Left lobe of liver (tissue), 2 donors: ENCODE data around the gene ZFP36L2. TPM values are rescaled to one million over a fixed set of nuclear protein-coding genes. Genes with fewer than 3 reads are reported as not detected.

Source experiments
- ATAC-seq: fragments of 200-7000 bp; cut with Tn5 transposase; one replicate; pipeline ENCODE4 v1.9.1; 2020; ENCODE audit warnings: mild to moderate bottlenecking, moderate library complexity
- DNase-seq: peaks from one replicate; pipeline ENCODE4 v3.0.0-alpha.2; 2020; ENCODE audit warnings: low spot score
- total RNA-seq: library from RNA; stranded (reverse); gene quantifications from one replicate; pipeline ENCODE4 v1.2.1, GENCODE V29; 2021
- donor health status: DM: no; HTN: no; CAD: no; lungs with moderate emphysema.
- donor health status: DM: no; HTN: yes; CAD: no.

ZFP36L2 gene, protein sequence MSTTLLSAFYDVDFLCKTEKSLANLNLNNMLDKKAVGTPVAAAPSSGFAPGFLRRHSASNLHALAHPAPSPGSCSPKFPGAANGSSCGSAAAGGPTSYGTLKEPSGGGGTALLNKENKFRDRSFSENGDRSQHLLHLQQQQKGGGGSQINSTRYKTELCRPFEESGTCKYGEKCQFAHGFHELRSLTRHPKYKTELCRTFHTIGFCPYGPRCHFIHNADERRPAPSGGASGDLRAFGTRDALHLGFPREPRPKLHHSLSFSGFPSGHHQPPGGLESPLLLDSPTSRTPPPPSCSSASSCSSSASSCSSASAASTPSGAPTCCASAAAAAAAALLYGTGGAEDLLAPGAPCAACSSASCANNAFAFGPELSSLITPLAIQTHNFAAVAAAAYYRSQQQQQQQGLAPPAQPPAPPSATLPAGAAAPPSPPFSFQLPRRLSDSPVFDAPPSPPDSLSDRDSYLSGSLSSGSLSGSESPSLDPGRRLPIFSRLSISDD
- total RNA-seq, result 60.6 TPM

DNA sequence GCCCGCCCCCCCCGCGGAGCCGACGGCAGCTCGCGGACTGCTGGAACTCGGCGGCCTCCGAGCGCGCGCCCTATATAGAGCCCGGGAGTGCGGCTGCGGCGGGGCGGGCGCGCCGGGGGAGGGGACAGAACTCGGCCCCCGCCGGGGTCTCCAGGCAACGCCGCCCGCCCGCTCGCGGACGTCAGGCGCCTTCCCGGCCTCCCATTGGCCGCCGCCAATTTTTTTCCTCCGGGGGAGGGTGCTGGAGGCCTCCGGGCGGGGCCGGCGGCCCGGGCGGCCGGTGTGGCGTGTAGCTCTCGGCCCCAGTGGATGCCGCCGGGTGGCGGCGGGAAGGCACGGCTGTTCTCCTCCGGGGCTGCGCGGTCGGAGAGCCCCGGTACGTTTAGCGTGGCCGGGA, at the start of gene ZFP36L2:
ZFP36L2 (minus strand) TSS at position 49 of the 397 bp plus-strand sequence. CDS start 291 bp downstream, outside the sequence.
- ATAC-seq (peak; percentile 64), DNase-seq (peak; percentile 97)

DNA sequence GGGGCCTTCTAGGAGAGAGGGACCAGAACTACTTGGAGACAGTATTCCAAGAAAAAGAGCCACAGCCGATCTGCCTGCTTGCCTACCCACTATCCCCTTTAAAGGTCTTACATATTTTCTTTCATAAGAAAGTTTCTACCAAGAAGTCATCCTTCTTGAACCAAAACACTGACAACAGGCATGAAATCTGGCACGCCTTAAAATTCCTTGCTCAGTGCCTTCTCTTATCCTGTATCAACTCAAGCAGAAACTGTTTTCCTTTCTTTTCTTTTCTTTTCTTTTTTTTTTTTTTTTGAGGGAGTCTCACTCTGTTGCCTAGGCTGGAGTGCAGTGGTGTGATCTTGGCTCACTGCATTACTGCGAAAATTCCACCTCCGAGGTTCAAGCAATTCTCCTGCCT, 48.3 kb upstream of the ZFP36L2 start:
- DNase-seq (no peak), ATAC-seq (no peak)

DNA sequence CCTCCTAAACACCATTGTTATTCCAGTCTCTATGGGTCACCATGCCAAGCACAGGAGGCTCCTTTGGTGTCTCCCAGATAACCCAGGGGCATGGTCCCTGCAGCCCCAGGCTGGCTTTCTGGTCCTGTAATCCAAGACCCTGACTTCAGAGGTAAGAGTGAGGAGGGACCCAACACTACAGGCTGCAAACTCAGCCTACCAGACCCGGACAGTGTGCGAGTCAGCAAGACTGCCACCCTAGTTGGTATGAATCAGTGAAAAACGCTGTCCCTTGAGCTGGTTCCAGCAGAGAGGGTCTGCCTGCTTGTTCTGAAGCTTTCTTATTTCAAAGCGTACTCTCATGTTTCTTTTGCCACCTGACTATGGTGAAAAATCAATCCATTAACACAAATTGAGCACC, 47.6 kb upstream of the ZFP36L2 start:
- DNase-seq, result no peak
- ATAC-seq, result no peak

DNA sequence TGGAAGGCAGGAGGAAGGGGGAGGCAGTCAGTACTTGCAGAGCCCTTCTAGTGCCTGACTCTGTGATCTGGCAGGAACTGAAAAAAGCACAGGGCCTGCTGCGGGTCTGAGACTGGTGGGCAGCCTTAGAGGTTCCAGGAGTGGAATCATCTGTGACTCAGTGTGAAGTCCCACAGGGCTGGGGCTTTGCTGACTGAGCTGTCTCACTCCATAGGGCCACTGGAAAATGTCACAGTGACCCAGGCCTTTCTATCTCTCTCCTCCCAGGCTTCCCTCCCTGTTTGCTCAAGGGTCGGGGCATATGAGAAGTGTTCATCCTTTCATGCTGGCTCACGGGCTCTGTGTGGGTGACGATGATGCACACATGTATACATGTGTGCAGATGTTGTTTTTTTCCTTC, 47.1 kb upstream of the ZFP36L2 start:
- ATAC-seq (no peak), DNase-seq (no peak)

DNA sequence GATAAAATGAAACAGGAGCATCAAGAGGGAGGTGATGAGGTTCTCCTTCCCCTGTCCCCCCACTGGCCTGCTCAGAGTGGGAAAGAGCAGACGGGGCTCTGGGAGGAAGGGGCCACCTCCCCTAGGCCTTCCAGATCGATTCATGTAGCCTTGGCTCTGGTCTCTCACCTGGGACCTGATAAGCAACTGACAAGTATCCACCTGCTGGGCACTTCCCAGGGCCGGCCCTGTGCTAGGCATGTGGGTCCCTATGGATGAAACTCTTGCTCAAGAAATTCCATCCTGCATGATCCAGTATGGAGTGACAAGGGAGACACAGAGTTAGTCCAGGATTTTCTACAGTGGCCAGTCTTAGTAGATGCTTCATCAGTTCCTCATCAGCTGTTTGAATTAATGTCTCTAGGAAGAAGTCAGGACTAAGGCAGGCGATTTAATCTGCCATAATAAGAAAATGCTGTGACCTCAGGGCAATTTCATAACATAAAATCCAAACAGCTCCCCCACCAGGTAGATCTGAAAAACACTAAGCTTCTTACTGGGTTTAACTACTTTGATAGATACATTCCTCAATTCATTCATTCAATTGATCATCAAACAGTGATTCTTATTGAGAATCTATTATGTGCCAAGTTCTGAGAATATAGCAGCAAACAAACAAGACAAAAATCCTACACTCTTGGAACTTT, 44.7 kb upstream of the ZFP36L2 start:
- ATAC-seq (no peak), DNase-seq (no peak)

DNA sequence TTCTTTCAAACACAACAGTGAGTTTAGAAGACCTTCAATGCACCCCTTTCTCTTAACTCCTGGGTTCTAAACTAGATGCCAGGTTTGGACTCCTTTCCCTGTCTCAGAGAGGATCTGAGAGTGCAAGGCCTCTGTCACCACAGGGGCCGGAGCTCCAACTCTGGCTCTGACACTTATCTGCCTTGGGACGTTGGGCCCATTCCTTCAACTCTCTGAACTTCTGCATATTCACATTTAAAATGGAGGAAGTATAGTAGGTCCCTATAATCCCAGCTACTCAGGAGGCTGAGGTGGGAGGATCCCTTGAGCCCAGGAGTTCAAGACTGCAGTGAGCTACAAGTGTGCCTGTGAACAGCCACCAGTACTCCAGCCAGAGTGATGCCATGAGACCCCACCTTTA, 44.1 kb upstream of the ZFP36L2 start:
- DNase-seq, result no peak
- no peak for ATAC-seq

DNA sequence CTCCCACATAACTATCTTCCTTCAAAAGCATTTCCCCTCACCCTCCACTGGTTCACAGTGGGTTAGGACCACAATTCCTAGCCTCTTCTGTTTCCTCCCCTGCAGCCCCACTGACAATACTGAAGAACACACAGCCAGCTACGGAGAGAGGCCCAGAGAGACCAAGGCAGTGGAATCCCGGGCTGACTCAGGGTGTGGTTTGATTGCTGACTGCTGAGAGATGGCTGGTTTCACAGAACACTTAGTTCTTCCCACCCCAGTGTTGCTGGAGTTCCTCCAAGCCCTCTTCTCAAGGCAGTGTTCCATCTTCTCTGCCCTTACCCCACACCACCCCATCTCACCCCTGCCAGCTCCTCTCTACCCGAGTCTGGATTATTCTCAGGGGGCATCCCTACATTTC, 43.3 kb upstream of the ZFP36L2 start:
- no peak for DNase-seq
- peak; percentile 45 for ATAC-seq

DNA sequence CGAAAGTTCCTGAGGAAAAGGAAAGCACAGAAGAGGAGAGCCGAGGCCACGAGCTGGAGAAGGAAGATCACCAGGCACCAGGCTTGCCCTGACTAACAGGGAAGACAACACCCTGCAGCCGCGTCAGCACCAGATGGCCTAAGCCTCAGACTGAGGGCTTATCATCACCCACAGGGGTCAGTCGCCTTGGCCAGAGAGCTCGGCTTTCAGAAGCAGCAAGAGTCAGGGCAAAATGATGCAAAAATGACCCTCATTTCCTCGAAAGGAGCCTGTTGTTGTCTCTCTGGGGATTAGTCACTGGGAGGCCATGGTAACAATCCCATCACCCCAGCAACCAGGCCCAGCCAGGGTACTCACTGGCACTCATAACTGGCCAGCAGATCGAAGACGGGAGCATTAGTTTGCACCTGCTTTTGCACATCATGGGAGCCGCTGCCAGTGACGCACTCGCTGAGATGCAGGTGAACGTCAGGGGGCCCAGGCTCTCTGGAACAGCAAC, 42.7 kb upstream of the ZFP36L2 start:
- DNase-seq, result peak; percentile 60
- peak; percentile 79 for ATAC-seq

DNA sequence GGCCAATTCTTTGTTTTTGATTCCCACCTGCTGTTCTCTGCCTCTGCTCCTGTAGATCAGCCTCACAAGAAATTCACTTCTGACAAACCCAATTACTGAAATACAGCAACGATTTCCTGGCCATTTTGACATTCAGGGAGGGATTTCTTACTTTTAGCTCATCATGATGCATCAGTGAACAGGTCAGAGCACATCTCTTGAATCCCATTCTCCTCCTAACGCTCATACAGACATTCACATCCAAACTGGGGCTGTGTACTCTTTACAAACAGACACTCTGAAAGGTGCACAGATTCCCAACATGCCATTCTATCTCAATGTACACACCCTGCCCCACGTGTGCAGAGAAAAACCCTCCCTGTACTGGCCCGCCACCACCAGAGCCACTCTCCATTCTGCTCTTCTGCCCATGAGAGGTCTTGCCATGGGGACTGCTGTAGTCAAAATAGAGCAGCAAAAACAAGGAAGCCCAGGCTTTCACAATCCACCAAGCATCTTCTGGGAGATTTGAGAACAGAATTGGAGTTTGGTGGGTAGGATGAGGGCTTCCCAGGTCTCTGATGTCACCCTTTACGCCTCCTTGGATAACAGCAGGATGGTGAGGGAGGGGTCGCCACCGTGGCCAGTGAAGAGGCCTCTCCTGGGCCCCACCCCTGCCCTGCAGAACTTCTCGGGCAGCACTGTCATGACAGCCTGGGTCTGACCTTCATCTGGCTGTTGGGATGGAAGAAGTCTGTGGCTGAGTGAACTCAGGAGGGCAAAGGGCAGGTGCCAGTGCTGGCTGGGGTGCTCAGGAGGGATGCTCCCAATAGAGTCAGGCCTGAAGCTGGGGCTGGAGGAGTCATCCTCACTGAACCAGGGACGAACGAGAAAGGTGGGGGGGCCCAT, 41.9 kb upstream of the ZFP36L2 start:
- ATAC-seq (peak; percentile 11), DNase-seq (no peak)

DNA sequence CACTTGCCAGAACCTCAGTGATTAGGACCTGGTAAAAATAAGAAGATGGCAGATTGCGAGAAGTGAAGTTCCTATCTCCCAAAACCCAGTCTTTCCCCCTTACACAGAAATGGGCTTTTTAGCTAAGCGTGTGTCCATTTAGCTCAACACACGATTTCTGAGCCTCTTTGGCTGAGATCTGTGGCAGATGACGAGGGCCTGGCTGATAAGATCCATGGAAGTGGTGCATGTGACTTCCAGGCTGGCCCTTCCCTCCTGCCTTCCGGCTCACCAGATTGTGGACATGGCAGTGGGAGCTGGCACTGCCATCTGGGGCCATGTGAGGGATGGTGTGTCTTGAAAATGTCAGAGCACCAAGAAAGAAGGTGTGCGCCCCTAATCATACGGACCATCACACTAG, 41.0 kb upstream of the ZFP36L2 start:
- DNase-seq (no peak), ATAC-seq (no peak)

DNA sequence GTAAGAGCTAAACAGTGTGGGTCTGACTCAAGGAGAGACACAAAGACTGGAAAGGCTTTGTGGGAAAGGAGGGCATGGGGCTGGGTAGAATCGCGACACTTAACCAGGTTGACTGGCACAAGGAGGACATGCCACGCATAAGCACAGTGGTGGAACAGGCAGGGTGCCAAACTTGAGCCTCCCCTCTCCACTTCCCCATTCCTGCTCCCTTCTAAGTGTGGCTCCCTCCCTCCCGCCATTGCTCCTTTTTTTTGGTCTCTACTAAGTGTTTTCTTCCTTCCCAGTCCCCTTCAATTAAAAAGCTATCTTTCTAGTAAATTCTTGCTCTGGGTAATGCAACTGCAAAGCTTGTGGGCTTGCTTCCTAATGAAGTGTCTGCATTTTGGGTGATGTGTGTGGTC, 40.3 kb upstream of the ZFP36L2 start:
- DNase-seq (no peak), ATAC-seq (no peak)

DNA sequence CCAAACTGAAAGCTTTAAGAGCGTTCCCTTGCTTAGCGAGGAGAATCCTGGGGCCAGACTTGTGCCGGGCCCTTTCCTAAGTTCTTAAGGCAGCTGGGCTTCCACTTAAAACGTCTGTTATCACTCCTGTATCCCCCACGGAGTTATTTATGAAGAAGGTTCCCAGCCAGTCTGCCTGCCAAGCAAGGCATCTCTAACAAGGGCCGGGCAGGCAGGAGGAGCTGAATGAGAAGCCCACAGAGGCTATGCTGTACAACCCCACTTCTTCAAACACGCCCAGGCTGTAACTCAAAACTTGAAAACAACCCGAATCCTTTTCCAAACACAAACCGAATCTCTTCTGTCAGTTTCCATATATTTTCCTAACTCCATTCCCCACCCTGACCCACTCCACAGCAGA, 39.0 kb upstream of the ZFP36L2 start:
- DNase-seq, result no peak
- ATAC-seq, result no peak

DNA sequence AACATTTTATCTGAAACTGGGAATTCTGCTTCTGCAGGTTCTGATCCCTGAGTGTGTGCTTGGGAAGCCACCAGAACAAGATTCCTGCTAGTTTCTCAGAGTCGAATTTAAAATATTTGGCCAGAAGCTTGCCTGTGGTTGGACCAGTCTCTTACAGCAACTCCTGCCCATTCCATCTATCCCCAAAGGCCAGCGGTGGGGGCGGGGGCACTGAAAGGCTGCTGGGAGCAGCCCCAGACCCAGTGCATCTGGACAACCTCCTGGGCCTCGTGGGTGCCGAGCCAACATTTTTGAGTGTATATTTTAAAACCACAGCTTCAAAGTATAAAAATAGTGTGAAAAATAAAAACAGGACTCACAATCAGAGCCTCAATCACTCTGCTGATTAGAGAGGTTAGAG, 38.6 kb upstream of the ZFP36L2 start:
- ATAC-seq, result no peak
- DNase-seq, result no peak

DNA sequence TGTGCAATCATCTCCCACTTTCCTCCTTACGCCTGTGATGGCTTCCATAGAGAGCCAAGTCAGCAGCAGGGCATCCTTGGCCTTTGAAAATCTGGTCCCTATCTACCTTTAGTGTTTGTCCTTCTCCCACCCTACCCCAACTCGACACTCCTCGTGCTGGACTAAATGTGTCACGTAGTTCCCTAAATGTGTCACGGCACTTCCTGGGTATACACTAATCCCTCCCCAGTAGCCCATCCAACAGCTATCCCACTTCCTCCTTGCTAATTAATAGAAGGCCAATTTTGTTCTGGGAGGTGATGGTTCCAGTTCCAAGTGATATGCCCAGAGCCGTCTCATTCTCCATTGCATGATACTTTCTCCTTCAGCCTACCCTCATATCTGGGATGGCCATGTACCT, 36.5 kb upstream of the ZFP36L2 start:
- DNase-seq (no peak), ATAC-seq (no peak)

DNA sequence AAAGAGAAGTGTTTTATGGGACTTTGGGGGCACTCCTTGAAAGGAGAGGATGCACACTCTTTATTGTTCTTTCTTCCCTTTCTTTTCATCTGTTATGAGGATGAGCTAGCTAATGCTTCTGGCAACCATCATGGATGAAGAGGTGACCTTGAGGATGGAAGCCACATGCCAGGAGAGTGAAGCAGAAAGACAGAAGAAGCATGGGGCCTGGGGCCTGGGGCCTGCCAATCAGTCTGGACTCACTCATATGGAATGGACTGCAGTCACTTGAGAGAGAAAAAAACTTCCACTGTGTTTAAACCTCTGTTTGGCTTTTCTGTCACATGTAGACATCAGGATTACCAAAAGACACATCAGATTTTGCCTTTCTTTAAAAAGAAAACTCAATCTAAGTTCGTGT, 35.8 kb upstream of the ZFP36L2 start:
- no peak for ATAC-seq

DNA sequence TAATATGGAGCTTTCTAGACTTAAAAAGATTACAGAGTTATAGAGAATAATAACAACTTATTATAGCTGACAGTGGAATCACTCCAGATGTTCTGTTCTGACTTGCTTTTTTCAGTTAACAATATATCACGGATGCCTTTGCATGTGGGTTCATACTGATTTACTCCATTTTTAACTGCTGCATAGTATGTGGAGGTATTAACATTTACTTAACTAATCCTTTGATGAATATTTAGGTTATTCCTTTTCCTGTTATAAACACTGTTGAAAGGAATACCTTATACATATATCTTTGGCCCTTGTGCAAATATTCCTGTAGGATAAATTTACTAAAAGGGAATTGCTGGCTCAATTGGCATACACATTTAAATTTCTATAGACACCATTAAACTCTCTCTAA, 33.1 kb upstream of the ZFP36L2 start:
- ATAC-seq (no peak), DNase-seq (no peak)

More for the DNA sequence above, 35.8 kb upstream of the ZFP36L2 start:
- DNase-seq, result no peak

DNA sequence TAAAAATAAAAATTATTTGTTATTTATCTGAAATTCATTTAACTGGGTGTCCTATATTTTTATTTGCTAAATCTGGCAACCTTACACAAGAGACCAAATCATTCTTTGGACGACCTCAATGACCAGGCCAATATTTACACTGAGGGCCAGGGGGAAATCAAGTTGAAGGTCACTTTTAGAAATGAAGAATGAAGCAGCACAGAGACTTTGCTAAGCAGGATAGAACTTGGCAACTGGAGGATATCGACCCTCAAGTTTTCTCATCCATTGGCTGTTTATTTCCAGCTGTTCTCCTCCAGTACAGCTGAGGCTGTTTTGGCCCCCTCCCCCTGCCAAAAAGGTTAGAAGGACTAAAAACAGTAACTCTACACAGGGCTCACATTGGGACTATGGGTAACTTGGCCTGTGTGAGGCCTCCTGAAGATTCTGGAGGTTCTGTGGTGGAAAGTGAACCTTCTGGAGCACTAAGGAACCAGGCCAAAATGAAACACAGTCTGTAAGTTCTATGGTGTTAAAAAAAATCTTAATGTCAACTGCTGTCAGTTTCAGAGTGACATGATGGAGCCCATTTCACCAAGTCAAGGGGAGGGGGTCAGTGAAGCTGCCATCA, 32.2 kb upstream of the ZFP36L2 start:
- DNase-seq (no peak), ATAC-seq (peak; percentile 81)

DNA sequence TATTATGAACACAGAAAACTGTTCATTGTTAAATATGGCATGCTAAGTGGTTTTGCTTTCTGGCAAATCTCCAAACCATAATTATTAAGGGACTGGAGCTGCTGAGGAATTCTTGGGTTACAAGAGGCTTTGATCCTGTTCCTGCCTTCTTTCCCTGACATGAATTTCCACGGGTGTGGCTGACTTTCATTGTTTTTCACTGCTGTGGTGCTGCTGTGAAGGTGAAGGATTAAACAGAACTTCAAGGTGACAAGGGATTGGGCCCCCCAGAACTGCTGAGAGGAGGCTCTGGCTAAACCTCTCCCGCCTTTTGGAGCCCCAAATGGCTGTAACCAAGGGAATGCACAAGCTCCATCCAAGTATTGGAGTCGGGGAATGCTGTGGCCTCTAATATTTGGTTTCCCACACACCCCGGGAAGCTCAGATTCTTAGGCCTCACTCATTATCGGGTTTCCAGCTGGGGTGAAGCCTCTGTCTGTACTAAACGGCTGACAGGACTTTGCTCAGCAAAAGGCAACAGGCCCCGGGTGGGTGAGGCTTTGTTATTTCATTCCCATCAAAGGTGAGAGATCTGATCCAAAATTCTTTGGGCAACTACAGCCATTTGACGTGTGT, 29.0 kb upstream of the ZFP36L2 start:
- DNase-seq, result no peak
- peak; percentile 49 for ATAC-seq

DNA sequence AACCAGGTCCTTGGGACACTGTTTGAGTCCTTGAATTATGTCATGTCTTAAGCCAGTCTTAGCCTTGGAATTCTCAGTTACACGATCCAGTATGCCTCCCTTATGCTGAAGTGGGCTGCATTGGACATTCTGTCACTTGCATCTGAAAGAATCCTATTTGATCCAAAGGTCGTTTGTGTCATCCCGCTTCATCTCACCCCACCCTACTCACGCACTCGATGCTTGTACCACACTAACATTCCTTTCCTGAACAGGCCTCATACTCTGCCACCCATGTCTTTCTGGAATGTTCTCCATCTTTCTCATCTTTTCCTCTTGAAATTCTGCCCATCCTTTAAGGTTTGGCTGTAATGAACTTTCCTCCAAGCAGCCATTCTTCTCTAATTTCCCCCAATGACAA, 27.9 kb upstream of the ZFP36L2 start:
- no peak for ATAC-seq
- DNase-seq, result no peak

DNA sequence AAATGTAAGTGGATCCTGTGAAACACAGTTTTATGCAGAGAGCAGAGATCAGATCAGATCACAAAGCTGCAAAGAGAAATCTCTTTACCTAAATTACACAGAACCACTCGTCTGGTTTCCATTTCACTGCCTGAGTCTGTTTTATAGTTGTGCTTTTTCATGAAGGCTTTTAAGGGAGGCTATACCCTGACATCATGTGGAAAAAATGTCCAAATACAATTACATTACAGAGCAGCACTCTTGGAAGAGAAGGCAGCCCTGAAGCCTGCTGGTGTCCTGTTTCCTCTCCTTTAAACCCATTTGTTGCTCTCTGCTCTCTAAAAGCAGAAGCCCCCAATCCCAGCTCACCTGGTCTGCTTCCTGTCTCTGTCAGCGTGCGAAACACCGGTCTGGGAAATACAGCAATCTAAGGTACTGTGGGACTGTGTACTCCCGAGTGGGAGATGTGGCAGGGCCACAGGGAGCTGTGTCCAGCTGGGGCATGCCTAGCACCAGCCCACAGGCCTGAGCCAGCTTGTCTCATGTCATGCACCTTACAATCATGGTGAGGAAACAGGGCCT, 24.8 kb upstream of the ZFP36L2 start:
- DNase-seq, result no peak

More for the DNA sequence above, 24.8 kb upstream of the ZFP36L2 start:
- ATAC-seq, result peak; percentile 17
